HG03565 (cell line): ENCODE results near the gene EML1.
"Not testable (repeated sequence)": the region's sequence is repeated elsewhere in the genome, so short reads cannot be mapped to it uniquely, and the experiment has no call there.

ENCODE experiments used
- ATAC-seq: cut with Tn5 transposase; IDR thresholded peaks from one replicate; pipeline ENCODE4 v1.9.1; 2021; ENCODE audit warnings: mild to moderate bottlenecking, moderate library complexity; ENCODE audit not compliant: unreplicated experiment

EML1 gene

DNA sequence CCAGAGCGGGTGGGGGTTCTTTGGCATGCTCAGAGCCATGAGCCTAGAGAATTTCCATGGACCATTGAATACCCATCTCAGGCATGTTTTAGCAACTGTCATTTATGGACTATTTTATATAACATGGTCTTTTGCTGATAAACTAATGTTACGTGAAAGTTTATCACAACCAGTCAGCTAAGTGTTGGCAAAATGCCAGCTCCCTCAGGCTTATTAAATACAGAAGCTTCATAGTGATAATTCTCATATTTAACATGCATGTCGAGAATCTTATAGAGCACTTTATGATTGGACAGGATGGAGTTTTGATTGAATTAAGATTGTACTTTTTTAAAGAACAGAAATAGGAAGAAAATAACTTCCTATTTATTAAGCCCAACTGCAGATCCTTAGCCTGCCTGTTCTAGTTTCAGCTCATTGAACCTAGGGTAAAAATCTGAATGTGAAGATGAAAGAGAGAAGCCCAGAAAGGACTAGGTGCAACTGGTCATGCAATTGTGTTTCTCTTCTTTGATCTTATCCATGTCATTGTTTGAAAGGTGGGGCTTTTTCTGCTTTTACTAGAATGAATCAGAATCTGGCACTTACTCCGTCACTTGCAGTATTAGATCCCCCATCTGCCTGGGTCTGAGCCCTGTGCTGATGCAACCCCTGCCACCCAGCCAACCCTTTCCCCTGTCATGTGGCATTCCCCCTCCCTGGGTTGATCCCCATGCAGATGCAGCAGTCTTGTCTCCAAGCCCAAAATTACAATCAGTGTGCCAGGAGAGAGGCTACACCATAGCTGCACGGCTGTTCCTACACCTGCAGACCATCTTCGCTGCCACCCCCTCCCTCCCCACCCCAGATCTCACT is 137.4 kb downstream of the EML1 start:
- ATAC-seq, result peak; percentile 87

DNA sequence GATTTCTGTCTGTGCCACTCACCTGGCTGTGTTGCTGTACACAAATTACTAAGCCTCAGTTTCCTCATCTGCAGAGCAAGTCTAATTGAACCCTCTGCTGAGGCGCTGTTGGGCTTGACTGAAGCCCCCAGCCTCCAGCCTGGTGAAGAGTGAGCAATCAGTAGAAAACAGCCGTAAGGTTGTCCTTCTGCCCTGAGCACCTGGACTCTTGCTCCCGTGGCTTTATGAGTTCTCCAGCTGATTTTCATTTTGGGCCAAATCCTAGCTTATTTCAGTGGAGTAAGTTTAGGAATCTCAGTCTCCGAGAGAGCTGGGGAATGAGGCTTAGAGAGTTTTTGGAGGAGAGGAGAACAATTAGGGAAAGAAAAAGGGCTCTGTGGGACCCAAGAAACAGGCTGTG is 138.1 kb downstream of the EML1 start:
- no peak for ATAC-seq

DNA sequence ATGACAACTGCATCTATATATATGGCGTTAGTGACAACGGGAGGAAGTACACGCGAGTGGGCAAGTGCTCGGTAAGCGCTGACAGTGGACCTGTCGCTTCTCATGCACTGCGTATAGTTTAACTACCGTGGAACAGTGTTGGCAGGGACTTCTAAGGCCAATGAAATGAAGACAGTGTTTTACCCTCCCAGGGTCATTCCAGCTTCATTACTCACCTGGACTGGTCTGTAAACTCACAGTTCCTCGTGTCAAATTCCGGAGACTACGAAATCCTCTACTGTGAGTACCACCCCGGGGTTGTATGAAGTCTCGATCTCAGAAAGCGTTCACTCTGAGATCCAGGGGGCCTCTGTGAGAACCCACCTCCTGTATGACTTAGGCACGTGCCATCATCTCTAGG is 142.8 kb downstream of the EML1 start:
- ATAC-seq, result no peak

- peak; percentile 68 for ATAC-seq
These were observed 143.7 kb downstream of the EML1 start for GRCh38 chr14:99936738-99937474.

DNA sequence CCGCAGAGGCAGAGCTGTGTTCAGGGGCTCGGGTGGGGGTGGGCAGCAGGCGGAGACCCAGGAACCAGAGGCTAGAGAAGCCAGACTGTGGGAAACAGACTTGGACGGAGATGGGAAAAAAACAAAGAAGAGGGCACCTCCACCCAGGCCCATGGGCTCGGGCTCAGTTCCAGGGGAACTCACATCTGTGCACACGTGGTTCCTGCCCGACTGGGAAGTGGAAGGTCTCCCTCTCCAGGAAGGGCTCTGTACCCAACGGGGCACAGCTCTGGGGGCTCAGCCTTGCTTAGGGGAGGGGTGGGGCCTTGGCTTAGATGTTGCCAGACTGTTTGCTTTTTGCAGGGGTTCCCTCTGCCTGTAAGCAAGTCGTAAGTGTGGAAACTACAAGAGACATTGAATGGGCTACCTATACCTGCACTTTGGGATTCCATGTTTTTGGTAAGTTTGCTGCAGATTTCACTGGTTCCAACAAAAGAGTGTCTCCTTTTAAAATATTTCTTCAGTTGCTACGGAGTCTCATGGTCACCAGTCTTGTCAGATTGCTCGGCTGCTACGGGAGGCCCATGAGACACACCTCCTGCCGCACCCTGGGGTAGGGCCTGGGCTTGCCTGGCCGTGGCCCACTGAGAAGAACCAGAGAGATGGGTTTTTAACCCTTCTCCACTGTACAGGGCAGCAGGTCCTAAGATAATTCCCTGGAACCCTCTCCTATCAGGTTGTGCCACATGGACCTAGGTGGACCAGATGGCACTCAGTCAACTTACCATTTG is 144.4 kb downstream of the EML1 start:
- ATAC-seq, result no peak

- ATAC-seq, result no peak
These were observed 145.2 kb downstream of the EML1 start for GRCh38 chr14:99938376-99938775.

GRCh38 chr14:99938896-99939295 is 145.7 kb downstream of the EML1 start:
- no peak for ATAC-seq

DNA sequence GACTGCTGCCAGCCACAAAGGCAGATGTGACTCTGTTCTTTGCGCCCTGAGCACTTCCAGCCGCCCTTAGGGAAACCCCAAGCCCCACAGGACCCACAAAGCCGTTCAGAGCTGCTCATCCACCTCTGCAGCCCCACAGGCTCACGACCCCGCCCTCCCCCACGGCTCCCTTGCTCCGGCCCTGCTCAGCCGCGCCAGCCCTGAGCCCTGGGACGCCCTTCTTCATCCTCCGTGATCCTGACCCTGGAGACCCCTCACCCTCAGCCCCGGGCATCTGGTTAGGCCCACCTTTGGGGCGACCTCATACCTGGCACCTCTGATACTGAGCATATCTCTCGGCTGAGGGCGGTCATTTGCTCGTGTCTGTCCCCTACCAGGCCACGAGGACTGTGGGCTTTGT is 146.2 kb downstream of the EML1 start:
- ATAC-seq, result no peak

GRCh38 chr14:99940064-99940463 is 146.9 kb downstream of the EML1 start:
- ATAC-seq, result no peak

- ATAC-seq, result no peak
These were observed 148.0 kb downstream of the EML1 start for GRCh38 chr14:99941211-99941610.

DNA sequence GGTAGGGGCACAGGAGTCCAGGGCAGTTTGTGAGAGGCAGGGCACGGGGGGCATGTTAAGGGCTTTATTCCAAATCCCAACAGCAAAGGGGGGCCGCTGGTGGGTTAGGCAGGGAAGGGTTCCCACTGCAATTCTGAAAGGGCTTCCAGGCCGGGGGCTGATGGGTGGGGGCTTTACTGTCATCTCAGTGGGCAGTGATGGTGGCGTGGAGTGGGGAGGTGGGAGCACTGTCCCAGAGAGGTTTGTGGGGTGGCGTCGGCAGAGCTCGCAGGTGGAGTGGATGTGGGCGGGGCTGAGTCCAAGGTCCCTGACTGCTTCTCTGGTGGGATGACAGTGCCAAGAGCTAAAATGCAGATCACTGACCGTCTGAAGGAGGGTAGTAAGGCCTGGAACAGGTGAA is 150.4 kb downstream of the EML1 start:
- ATAC-seq, result no peak

GRCh38 chr14:99944241-99944651 is 151.0 kb downstream of the EML1 start:
- no peak for ATAC-seq

- peak; percentile 53 for ATAC-seq
These were observed 152.8 kb downstream of the EML1 start for GRCh38 chr14:99945732-99946651.

GRCh38 chr14:99946652-99947489 is 153.7 kb downstream of the EML1 start:
- ATAC-seq, result no peak

- no peak for ATAC-seq
These were observed 154.5 kb downstream of the EML1 start for GRCh38 chr14:99947695-99948094.

DNA sequence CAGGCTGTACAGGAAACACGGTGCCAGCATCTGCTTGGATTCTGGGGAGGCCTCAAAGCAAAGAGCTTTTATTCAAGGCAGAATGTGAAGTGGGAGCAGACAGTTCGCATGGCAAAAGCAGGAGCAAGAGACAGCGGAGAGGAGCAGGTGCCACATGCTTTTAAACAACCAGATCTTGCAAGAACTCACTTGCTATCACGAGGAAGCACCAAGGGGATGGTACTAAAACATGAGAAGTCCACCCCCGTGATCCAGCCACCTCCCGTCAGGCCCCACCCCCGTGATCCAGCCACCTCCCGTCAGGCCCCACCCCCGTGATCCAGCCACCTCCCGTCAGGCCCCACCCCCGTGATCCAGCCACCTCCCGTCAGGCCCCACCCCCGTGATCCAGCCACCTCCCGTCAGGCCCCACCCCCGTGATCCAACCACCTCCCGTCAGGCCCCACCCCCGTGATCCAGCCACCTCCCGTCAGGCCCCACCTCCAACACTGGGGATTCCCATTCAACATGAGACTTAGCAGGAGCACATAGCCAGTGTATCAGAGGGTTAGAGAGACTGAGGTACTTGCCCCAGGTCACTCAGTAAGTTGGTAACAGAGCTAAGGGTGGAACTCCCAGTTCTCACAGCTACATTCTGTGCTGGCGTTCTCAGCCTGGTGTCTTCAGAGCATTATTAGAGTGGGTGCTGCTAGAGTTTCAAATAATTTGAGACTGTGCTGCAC is 156.0 kb downstream of the EML1 start:
- ATAC-seq, result not testable (repeated sequence)

- ATAC-seq, result no peak
These were observed 157.0 kb downstream of the EML1 start for GRCh38 chr14:99950181-99950580.

- no peak for ATAC-seq
These were observed 157.9 kb downstream of the EML1 start for GRCh38 chr14:99951085-99951484.

DNA sequence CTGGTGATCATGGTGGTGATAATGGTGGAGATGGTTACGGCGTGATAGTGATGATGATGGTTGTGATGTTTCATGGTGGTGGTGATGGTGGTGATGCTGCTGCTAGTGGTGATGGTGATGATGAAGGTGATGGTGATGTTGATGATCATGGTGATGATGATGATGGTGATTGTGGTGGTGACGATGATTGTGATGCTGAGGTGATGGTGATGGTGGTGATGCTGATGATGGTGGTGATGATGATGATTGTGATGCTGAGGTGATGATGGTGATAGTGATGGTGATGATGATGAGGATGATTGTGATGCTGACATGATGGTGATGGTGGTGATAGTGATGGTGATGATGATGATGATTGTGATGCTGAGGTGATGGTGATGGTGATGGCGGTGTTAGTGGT is 158.8 kb downstream of the EML1 start:
- ATAC-seq, result no peak
